ENCODE data around the gene AUP1. TPM values are rescaled to one million over a fixed set of nuclear protein-coding genes. Genes with fewer than 3 reads are reported as not detected.
A peak's percentile ranks its signal among the peaks of the same experiment; 100 is the strongest.

The AUP1 gene
- total RNA-seq, 2 donors from 2014 or later: 55.2 to 80.9 TPM

DNA sequence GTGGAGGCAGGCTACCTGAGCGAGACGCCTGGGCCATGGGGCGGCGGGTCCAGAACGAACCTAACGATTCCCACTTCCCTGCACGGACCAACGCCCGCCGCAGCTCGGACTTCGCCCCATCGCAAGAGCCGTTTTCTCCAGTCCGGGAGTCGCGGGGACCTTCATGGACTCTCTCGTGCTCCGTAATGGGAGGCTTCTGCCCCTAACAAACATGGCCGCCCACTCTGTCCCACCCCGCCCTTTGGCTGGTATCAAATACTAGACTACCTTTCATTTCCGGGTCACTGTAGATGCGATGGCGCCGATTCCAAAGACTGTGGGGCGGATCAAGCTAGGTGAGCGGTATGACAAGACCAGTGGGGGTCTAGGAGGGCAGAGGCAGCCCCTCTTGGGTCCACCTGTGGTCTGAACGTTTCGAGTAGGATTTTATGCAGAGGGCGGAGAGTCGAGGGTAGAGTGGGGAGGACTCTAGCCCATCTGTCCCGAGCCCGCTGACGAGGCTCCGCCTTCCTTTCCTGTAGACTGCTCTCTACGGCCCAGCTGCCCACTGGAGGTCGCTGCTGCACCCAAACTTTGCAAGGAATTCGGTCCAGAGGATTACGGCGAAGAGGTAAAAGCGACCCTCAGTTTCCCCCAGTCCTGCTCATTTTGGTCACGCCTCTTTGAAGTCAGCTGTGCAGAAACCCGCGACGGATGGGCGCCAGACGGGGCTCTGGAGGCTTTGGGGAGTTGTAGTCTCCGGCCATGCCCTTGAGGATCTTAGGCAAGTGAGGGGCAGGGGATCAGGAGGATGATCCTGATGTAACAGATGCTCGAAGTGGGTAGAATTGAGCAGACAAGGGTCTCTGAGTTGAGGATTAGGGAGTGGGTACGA, 46.5 kb downstream of the AUP1 start, which contains the start of the genes CCDC142 and TTC31:
Gene CCDC142 (minus strand): TSS at position 198 of the 874 bp plus-strand sequence. CDS start 161 bp downstream, at position 37.
Gene TTC31 (plus strand): TSS at position 281 of the 874 bp plus-strand sequence. CDS start 15 bp downstream, at position 296.
- Histone ChIP-seq H3K27ac (peak within 1 kb of the TSS; percentile 88 to 91), H3K36me3 (peaks cover 7% of the 10 kb centered on the region), H3K27me3 (no peaks in the 10 kb centered on the region), H3K4me1 (peaks cover 0 to 31% of the 10 kb centered on the region in 2 donors), H3K4me3 (peak within 1 kb of the TSS; percentile 78 to 83), H3K9me3 (no peaks in the 10 kb centered on the region)
- DNase-seq (ENCODE audit: low spot score): peak; percentile 98
- TF ChIP-seq, protein P1, sequence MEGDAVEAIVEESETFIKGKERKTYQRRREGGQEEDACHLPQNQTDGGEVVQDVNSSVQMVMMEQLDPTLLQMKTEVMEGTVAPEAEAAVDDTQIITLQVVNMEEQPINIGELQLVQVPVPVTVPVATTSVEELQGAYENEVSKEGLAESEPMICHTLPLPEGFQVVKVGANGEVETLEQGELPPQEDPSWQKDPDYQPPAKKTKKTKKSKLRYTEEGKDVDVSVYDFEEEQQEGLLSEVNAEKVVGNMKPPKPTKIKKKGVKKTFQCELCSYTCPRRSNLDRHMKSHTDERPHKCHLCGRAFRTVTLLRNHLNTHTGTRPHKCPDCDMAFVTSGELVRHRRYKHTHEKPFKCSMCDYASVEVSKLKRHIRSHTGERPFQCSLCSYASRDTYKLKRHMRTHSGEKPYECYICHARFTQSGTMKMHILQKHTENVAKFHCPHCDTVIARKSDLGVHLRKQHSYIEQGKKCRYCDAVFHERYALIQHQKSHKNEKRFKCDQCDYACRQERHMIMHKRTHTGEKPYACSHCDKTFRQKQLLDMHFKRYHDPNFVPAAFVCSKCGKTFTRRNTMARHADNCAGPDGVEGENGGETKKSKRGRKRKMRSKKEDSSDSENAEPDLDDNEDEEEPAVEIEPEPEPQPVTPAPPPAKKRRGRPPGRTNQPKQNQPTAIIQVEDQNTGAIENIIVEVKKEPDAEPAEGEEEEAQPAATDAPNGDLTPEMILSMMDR (IDR thresholded peaks at IDR 0.05): peak; percentile 71 to 85

- Histone ChIP-seq H3K27me3 (no peaks in the 10 kb centered on the region), H3K36me3 (peaks cover 6% of the 10 kb centered on the region), H3K27ac (peak overlapping the region; percentile 88 to 91), H3K9me3 (no peaks in the 10 kb centered on the region), H3K4me3 (peak overlapping the region; percentile 78 to 83), H3K4me1 (peaks cover 0 to 31% of the 10 kb centered on the region in 2 donors)
- DNase-seq (ENCODE audit: low spot score): no peak
- TF ChIP-seq, protein P1 (IDR thresholded peaks at IDR 0.05): no peak
Observed at GRCh38 chr2:74481961-74482800, 47.3 kb downstream of the AUP1 start.

DNA sequence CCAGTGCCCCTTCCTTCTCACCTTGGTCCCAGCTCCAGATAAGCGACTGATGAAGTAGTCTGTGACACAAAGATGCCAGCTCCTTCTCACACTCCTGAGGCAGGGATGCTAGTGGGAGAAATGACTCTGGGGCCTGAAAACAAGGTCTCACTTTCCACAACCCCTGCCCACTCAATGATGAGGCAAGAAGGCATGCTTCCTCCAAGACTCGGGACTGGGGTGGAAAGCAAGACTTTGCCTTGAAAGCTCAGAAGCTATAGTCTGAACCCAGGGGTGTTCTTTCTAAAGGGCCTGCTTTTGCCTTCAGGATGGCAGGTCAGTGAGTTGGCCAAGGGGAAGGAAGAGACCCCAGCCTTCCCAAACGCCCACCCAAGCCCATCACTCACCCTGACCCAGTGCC, 48.1 kb downstream of the AUP1 start:
- Histone ChIP-seq H3K27me3 (no peaks in the 10 kb centered on the region), H3K4me1 (peaks cover 0 to 31% of the 10 kb centered on the region in 2 donors), H3K27ac (peak overlapping the region in 1 of 2 donors; percentile 88), H3K9me3 (no peaks in the 10 kb centered on the region), H3K4me3 (peak overlapping the region; percentile 78 to 83), H3K36me3 (no peaks in the 10 kb centered on the region)
- TF ChIP-seq, protein P1 (IDR thresholded peaks at IDR 0.05): no peak
- DNase-seq (ENCODE audit: low spot score): no peak

Other genes starting within 250 kb of the AUP1 start
- 1 to 10 TPM in 1 of 2 donors, under 1 TPM in 1; 0.28 to 1.3 TPM for gene SLC4A5, start 186.3 kb downstream of the AUP1 start, total RNA-seq
- 100 to 1,000 TPM in 1 of 2 donors, 10 to 100 TPM in 1; 86.5 to 102 TPM for gene DCTN1, start 149.4 kb downstream of the AUP1 start, total RNA-seq
- gene C2orf81, start 108.1 kb downstream of the AUP1 start, total RNA-seq: 1 to 10 TPM in 1 of 2 donors, under 1 TPM in 1; 0.94 to 1.0 TPM
- 1 to 10 TPM in 1 of 2 donors, under 1 TPM in 1; 0.67 to 7.5 TPM for gene WDR54, start 108.0 kb downstream of the AUP1 start, total RNA-seq
- gene RTKN, start 87.8 kb downstream of the AUP1 start, total RNA-seq: 10 to 100 TPM; 10.4 to 15.3 TPM
- gene INO80B, start 74.6 kb downstream of the AUP1 start, total RNA-seq: 10 to 100 TPM; 10.4 to 14.6 TPM
- gene WBP1, start 71.3 kb downstream of the AUP1 start, total RNA-seq: 10 to 100 TPM; 43.0 to 57.4 TPM
- 10 to 100 TPM; 22.6 to 26.1 TPM for gene MOGS, start 64.3 kb downstream of the AUP1 start, total RNA-seq
- gene MRPL53, start 57.0 kb downstream of the AUP1 start, total RNA-seq: 10 to 100 TPM; 19.8 to 81.4 TPM
- gene CCDC142, start 46.7 kb downstream of the AUP1 start, total RNA-seq: 10 to 100 TPM in 1 of 2 donors, 1 to 10 TPM in 1; 3.8 to 13.6 TPM
- 1 to 10 TPM; 9.1 to 9.6 TPM for gene TTC31, start 46.6 kb downstream of the AUP1 start, total RNA-seq
- gene LBX2, start 30.1 kb downstream of the AUP1 start, total RNA-seq: 1 to 10 TPM in 1 of 2 donors, under 1 TPM in 1; 0.83 to 1.0 TPM
- gene PCGF1, start 22.0 kb downstream of the AUP1 start, total RNA-seq: 10 to 100 TPM; 15.2 to 19.0 TPM
- gene TLX2, start 15.3 kb downstream of the AUP1 start, total RNA-seq: not detected
- not detected for gene DQX1, start 3.5 kb downstream of the AUP1 start, total RNA-seq
- 10 to 100 TPM; 16.0 to 27.3 TPM for gene HTRA2, start 227 bp upstream of the AUP1 start, total RNA-seq
- gene LOXL3, start 24.2 kb upstream of the AUP1 start, total RNA-seq: 1 to 10 TPM; 3.2 to 3.9 TPM
- 10 to 100 TPM in 1 of 2 donors, 1 to 10 TPM in 1; 4.9 to 10.3 TPM for gene DOK1, start 25.0 kb upstream of the AUP1 start, total RNA-seq
- 10 to 100 TPM in 1 of 2 donors, not detected in 1; 10.3 TPM for gene M1AP, start 118.6 kb upstream of the AUP1 start, total RNA-seq
- 1 to 10 TPM; 3.0 to 3.9 TPM for gene SEMA4F, start 124.5 kb upstream of the AUP1 start, total RNA-seq